HG03097 (cell line): Measurements from ENCODE around the gene EIF4G3.
"Not testable (repeated sequence)": the region's sequence is repeated elsewhere in the genome, so short reads cannot be mapped to it uniquely, and the experiment has no call there.

ENCODE experiments used
- ATAC-seq: cut with Tn5 transposase; IDR thresholded peaks from one replicate; pipeline ENCODE4 v1.9.1; 2021; ENCODE audit not compliant: unreplicated experiment, low FRiP score

EIF4G3 gene

DNA sequence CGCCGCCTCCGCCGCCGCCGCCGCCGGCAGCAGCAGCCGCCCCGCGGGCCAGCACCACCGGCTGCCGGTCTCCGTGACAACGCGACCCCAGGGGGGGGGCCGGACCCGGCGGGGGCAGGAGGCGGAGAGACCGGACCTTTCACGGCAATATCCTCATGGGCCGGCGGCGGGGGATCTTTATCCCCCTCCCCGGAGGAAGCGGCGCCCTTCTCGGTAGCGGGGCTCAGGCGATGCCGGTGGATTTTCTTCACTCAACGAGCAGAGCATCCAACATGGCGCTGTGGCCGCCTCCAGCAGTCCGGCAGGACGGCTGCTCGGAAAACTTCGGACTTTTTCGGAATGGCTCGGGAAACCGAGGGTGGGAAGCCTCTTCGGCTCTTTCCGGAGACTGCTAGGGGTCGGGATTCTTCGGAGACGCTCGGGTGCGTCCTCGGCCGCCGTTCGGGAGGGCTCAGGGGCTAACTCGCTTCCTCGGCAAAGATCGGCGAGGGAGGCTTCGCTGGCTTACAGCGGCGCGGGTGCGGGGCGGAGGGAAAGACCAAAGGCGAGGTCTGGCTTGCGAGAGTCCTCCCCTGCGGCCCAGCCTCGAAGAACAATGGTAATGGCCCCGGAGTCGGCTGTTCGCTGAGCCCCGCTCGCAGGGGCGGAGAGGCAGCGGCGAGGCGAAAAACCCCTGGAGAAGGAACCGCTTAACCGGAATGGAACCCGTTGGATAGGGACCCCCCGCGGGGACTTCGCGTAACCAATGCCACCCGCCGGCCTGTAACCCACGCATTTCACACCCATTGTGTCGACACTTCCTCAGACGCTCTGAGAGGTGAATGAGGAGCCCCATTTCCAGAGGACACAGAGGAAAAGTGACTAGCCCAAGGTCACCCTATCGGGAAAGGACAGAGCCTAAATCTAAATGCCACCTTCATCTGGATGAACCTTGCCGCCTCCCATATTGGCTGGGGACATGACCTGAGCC, at the start of gene EIF4G3:
TSS of gene EIF4G3 (minus strand) at position 312 of the 970 bp plus-strand sequence. CDS start 174,155 bp downstream, outside the sequence.
- peak; percentile 91 for ATAC-seq

- ATAC-seq = no peak
Measured at GRCh38 chr1:21225065-21225464, 48.4 kb upstream of the EIF4G3 start.

GRCh38 chr1:21220815-21221214, 44.1 kb upstream of the EIF4G3 start:
- no peak for ATAC-seq

DNA sequence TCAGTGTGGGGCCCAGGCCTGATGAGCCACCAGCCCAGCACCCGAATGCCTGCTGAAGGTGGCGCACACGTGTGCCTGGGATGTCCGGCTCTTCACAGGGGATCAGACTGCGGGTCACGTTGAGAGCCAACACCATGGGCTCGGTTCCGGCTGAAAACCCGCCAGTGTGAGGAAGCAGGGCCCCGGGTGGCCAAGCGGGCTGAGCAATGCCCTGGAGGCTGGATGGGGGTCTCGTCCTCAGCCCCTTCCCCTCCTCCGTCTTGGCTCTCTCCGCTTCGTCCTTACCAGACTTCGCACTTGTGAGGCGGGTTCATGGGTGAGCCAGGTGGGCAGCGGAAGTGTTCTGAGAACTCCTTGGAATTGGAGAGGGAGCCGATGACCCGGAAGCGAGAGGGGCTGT, 43.0 kb upstream of the EIF4G3 start:
- ATAC-seq = no peak

DNA sequence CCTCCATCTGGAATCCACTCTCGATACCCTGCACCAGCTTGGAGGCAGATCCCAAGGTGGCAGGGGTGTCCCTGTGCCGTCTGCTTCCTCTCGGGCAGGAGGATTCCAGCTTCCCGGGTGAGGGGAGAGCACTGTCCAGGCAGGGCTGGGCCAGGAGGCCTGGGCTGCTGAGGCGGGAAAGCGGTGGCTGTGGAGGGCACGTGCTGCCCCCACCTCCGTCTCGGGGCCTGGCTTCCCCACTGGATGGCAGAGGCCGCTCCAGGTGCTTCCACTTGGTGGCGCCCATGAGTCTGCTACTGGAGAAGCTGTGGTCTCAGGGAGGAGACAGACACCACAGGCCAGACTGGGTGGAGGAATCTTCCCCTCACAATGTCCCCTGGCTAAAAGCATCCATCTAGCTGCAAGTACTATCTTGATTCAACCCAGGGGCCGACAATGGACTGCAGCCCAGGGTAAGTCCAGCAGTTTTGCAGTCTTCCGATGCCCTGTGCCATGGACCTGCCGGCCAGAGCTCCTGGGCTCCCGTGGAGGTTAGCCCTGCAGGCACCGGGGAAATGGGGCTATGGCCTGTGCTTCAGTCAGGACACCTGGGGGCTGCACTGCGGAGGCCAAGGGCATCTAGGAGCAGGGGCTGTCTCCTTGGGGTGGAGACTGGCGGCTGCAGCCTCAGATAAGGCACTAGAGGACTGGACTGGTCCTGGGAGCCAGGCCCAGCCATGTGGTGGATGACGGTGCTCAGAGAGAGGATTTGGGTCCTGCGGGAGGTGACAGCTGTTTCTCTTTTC, 41.3 kb upstream of the EIF4G3 start:
- no peak for ATAC-seq

DNA sequence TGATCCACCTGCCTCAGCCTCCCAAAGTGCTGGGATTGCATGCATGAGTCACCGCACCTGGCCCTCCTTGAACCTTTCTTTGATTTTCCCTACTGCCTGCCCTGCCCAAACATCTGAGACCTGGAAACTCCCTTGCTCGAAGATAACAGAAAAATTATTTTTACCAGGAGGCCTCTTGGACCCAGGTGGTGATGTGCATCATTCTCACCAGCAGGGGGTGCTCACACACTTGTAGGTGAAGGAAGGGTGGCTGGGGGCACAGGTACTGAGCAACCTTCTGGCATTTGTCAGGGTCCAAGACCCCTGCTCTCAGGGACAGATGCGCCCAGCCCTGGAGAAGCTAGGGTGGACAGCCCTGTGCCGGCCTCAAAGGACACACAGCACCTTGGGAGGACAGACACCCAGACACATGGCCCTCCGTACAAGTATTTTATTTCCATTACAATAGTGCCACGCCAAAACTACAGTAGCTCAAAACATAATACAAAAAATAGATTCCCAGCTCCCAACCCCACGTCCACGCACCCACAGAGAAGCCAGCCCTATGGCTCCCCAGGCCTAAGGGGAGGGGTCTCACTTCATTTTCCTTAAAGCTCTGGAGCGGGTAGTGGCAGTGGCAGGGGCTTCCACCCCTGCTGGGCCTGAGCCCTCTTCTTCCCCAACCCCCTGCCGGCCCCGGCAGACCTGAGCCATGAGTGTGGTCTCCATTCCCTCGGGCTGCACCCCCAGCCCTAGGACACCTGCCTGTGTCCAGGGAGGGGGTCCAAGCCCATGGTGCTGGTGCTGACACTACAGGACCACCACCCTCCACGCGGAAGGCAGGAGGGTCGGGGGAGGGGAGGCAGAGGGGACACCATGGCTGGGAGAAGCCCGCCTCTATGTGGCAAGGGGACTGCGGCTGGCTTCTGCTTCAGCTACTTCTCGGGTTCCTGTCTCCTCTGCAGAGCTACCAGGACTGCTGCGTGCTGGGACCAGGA, 40.4 kb upstream of the EIF4G3 start:
- no peak for ATAC-seq

DNA sequence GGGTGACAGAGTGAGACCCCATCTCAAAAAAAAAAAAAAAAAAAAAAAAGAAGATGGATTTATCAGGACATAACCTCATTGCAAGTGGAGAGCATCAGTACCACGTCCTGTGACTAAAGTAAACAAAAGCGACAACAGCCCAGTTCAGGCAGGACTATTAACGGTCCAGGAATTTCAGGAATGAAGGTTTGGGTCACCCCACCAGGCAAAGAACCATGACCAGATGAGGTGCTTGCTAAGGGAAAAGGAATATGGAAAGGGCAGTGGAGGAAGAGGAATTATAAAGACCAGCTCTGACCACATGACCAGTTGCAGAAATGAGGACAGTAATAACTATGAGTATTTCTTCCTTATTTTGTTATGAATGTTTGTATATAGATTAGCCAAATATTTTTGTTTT, 35.4 kb upstream of the EIF4G3 start:
- ATAC-seq = no peak

- not testable (repeated sequence) for ATAC-seq
Measured at GRCh38 chr1:21208137-21208700, 31.5 kb upstream of the EIF4G3 start.

DNA sequence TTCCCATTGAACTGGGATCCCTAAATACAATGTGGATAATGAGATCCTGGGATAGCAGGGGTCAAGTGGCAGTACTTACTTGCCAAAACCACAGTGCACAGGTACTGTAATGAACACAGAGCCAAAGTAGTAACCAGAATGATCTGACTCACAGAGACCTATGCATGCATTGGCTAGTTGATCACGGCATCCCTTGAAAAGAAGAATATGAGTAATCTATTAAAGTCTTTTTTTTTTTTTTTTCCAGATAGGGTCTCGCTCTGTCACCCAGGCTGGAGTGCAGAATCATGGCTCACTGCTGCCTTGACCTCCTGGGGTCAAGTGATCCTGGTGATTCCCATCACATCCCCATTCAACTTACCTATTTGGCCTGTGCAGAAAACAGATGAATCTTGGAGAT, 29.4 kb upstream of the EIF4G3 start:
- ATAC-seq = no peak

DNA sequence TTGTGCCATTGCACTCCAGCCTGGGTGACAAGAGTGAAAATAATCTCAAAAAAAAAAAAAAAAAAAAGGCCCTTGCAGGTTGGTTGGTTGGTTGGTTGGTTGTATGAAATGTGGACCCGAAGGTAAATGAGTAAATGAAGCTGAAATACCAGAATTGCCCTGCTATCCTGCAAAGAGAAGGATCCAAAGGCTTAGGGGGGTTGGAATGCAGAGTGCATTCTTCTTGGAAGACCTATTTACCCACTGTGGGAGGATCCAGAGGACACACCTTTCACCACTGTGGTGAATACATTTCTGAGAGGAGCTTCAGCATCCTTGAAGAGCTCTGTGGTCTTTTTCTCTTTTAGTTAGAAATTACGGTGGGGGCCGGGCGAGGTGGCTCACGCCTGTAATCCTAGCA, 28.7 kb upstream of the EIF4G3 start:
- ATAC-seq = no peak

DNA sequence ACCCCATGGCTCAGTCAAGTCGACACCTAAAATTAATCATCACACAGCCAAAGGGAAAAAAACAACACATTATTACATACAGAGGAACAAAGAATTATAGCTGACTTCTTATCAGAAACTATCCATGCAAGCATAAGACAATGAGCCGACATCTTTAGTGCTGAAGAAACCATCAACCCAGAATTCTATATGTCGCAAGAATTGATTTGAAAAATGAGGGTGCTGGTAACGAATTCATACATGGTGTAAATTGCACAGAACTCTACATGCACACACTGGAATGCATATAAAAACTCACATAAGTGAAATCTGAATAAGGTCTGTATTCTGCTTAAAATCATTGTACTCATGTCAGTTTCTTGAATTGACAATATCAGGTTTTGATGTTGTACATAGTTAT, 25.0 kb upstream of the EIF4G3 start:
- no peak for ATAC-seq

GRCh38 chr1:21201238-21201637, 24.5 kb upstream of the EIF4G3 start:
- not testable (repeated sequence) for ATAC-seq

GRCh38 chr1:21200767-21201166, 24.1 kb upstream of the EIF4G3 start:
- no peak for ATAC-seq

DNA sequence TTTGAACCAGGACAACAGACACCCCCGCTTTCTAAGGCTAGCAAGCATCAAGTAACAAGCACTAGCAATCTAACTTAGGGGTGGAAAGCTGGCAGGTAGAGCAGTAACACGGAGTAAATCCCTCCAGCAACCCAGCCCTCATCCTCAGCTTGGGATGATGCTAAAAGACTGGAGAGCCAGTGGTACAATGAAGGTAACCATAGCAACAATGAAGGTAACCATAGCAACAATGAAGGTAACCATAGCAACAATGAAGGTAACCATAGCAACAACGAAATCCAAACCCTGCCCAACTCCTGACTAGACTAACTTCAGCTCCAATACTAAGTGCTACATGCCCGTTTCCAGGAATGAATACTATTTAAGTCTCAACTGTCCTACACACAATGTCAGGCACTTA, 22.2 kb upstream of the EIF4G3 start:
- no peak for ATAC-seq

DNA sequence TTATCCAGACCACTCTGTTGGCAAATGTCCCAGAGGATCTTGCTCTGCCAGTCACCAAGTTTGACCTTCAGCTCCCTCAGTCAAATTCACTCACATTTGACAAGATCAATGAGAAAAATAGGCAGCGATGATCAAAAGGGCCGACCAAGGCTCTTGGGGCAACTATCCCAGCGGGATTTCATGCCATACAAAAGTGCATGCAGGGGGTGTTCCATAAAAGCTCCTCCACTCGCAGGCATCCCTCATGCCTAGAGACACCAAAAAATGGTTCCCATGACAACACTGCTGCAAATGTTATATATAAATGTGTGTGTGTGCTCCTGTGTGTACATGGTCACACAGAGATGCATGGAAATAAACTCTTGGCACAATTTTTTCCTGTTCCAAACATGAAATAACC, 16.2 kb upstream of the EIF4G3 start:
- ATAC-seq = no peak

GRCh38 chr1:21192284-21192683, 15.6 kb upstream of the EIF4G3 start:
- no peak for ATAC-seq

DNA sequence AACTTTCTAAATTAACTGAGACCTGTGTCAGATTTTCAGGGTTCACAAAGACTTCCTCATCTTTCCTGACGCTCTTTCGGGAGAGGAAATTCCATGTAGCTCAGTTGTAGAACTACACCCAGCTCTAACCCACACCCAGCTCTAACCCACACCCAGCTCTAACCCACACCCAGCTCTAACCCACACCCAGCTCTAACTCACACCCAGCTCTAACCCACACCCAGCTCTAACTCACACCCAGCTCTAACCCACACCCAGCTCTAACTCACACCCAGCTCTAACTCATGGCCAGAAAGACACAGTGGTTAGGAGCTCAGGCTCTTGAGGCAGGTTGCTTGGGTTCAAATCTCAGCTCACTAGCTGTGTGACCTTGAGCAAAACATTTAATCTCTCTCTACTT, 14.1 kb upstream of the EIF4G3 start:
- ATAC-seq = not testable (repeated sequence)

- no peak for ATAC-seq
Measured at GRCh38 chr1:21189906-21190500, 13.3 kb upstream of the EIF4G3 start.

DNA sequence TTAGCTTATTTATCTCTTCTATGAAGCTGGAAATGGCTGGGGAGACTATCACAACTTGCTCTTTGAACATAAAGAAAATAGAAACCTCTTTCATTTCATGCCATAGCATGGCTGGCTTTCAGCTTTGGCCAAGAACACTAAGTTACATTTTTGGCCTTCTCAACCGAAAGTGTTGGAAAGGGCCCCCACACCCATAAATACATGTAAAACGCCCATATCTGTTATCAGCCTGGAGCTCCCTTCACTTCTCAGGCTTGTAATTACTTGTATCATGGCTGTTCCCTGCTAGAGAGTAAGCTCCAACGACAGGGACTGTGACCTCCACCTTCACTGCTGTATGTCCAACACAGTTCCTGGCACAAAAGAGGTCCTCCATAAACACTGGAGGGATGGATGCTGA, 12.7 kb upstream of the EIF4G3 start:
- no peak for ATAC-seq

- ATAC-seq = no peak
Measured at GRCh38 chr1:21188235-21188634, 11.5 kb upstream of the EIF4G3 start.
